GM12878 (cell line): Measurements from ENCODE around the gene FAM117B. TPM values are rescaled to one million over a fixed set of nuclear protein-coding genes. Genes with fewer than 3 reads are reported as not detected.

Source experiments
- BHLHE40 ChIP-seq, 2 experiments: fragments of 450-650 bp in 1 of 2; IDR thresholded peaks; 2 replicates each; pipeline ENCODE4 v1.6.1; 2011 to 2017; ENCODE audit warnings: low read depth in 2 of 2, borderline replicate concordance in 1 of 2, improper control_type of control experiment in 1 of 2, low read length in 1 of 2, mild to moderate bottlenecking in 1 of 2
- CREM ChIP-seq: IDR thresholded peaks from 2 replicates; pipeline ENCODE4 v1.6.1; 2014; ENCODE audit warnings: antibody characterized with exemption, low read depth
- EP300 ChIP-seq, 2 experiments: fragments of 150-350 bp in 1 of 2; IDR thresholded peaks; 2 replicates each; pipeline ENCODE4 v1.6.1; 2011 to 2012; ENCODE audit warnings: low read depth in 2 of 2, low read length in 2 of 2, borderline replicate concordance in 1 of 2, improper control_type of control experiment in 1 of 2, inconsistent platforms in 1 of 2; ENCODE audit not compliant: control insufficient read depth in 1 of 2
- IKZF1 ChIP-seq: fragments of 450-650 bp; conservative IDR thresholded peaks from 2 replicates; pipeline ENCODE4 v1.6.1; 2017; ENCODE audit warnings: antibody characterized with exemption, mild to moderate bottlenecking
- IKZF2 ChIP-seq, 2 experiments: fragments of 450-650 bp; IDR thresholded peaks; 2 replicates each; pipeline ENCODE4 v1.6.1; 2017; ENCODE audit warnings: mild to moderate bottlenecking in 2 of 2, moderate library complexity in 2 of 2
- NBN ChIP-seq: fragments of 450-650 bp; IDR thresholded peaks from 2 replicates; pipeline ENCODE4 v1.6.1; 2016
- NFXL1 ChIP-seq: fragments of 450-650 bp; IDR thresholded peaks from 2 replicates; pipeline ENCODE4 v1.6.1; 2017; ENCODE audit warnings: antibody characterized with exemption, mild to moderate bottlenecking, borderline replicate concordance
- NRF1 ChIP-seq: conservative IDR thresholded peaks from 2 replicates; pipeline ENCODE4 v1.6.1; 2011; ENCODE audit warnings: mild to moderate bottlenecking, low read depth, low read length, improper control_type of control experiment
- PAX5 ChIP-seq: IDR thresholded peaks from 2 replicates; pipeline ENCODE4 v1.6.1; 2011; ENCODE audit warnings: low read depth, low read length, borderline replicate concordance
- POLR2A ChIP-seq: IDR thresholded peaks from 2 replicates; pipeline ENCODE4 v1.6.1; 2011; ENCODE audit warnings: low read depth, mild to moderate bottlenecking, low read length
- RAD21 ChIP-seq: IDR thresholded peaks from 2 replicates; pipeline ENCODE4 v1.6.1; 2011; ENCODE audit warnings: mild to moderate bottlenecking, low read depth, low read length, moderate library complexity; ENCODE audit not compliant: insufficient read depth
- RCOR1 ChIP-seq: conservative IDR thresholded peaks from 2 replicates; pipeline ENCODE4 v1.6.1; 2012; ENCODE audit warnings: low read depth, low read length, improper control_type of control experiment
- SMAD1 ChIP-seq: fragments of 450-650 bp; IDR thresholded peaks from 2 replicates; pipeline ENCODE4 v1.6.1; 2018; ENCODE audit warnings: mild to moderate bottlenecking, low read depth; ENCODE audit not compliant: partially characterized antibody
- YY1 ChIP-seq: IDR thresholded peaks from 2 replicates; pipeline ENCODE4 v1.6.1; 2011; ENCODE audit warnings: low read depth, mild to moderate bottlenecking, low read length
- ZBED1 ChIP-seq: IDR thresholded peaks from 2 replicates; pipeline ENCODE4 v1.6.1; 2016; ENCODE audit warnings: borderline replicate concordance
- ZNF207 ChIP-seq: fragments of 450-650 bp; IDR thresholded peaks from 2 replicates; pipeline ENCODE4 v1.6.1; 2014; ENCODE audit warnings: antibody characterized with exemption, mild to moderate bottlenecking, borderline replicate concordance
- polyA plus RNA-seq, 11 experiments: library from polyadenylated mRNA; depleted of rRNA in 4 of 11; unstranded in 6 of 11; stranded (reverse) in 5 of 11; fragments of >200 nt; fragmentation: Nextera tagmentation in 4 of 11; fragmentation: Illumina TruSeq in 1 of 11; extraction: Ambion mirVana in 4 of 11; extraction: Trizol in 1 of 11; gene quantifications; 1 replicate in 1 of 11; 2 replicates in 10 of 11; pipeline versions ENCODE4 v1.2.1 to v1.2.3, GENCODE V29; 2011 to 2016; ENCODE audit warnings: inconsistent platforms in 2 of 11, missing spikeins in 2 of 11, low read depth in 1 of 11
- total RNA-seq, 4 experiments: library from RNA; depleted of rRNA in 3 of 4; stranded (reverse); fragments of >200 nt in 3 of 4; fragmentation: Illumina TruSeq in 1 of 4; extraction: Trizol in 1 of 4; gene quantifications; 2 replicates each; pipeline versions ENCODE4 v1.2.1 to v1.2.3, GENCODE V29; 2013 to 2021
- TF ChIP-seq, protein P1 (sequence below): fragments of 450-650 bp; IDR thresholded peaks from 2 replicates; pipeline ENCODE4 v1.6.1; 2018; ENCODE audit warnings: mild to moderate bottlenecking, low read depth, moderate library complexity; ENCODE audit not compliant: partially characterized antibody
- TF ChIP-seq, protein P2 (sequence below): fragments of 450-650 bp; IDR thresholded peaks from 2 replicates; pipeline ENCODE4 v1.6.1; 2017; ENCODE audit warnings: antibody characterized with exemption, mild to moderate bottlenecking, moderate library complexity
- TF ChIP-seq, protein P3 (sequence below): IDR thresholded peaks from 2 replicates; pipeline ENCODE4 v1.6.1; 2012; ENCODE audit warnings: low read depth, low read length, improper control_type of control experiment
- TF ChIP-seq, protein P4 (sequence below): fragments of 150-350 bp; IDR thresholded peaks from 2 replicates; pipeline ENCODE4 v1.6.1; 2014; ENCODE audit warnings: mild to moderate bottlenecking, low read depth, low read length

Gene FAM117B
- total and polyA plus RNA-seq, 10 of the 15 experiments (the other 5 are each of a cell fraction or from before 2014, with no cell fraction given): 1.6 to 7.6 (median 4.2) TPM

DNA sequence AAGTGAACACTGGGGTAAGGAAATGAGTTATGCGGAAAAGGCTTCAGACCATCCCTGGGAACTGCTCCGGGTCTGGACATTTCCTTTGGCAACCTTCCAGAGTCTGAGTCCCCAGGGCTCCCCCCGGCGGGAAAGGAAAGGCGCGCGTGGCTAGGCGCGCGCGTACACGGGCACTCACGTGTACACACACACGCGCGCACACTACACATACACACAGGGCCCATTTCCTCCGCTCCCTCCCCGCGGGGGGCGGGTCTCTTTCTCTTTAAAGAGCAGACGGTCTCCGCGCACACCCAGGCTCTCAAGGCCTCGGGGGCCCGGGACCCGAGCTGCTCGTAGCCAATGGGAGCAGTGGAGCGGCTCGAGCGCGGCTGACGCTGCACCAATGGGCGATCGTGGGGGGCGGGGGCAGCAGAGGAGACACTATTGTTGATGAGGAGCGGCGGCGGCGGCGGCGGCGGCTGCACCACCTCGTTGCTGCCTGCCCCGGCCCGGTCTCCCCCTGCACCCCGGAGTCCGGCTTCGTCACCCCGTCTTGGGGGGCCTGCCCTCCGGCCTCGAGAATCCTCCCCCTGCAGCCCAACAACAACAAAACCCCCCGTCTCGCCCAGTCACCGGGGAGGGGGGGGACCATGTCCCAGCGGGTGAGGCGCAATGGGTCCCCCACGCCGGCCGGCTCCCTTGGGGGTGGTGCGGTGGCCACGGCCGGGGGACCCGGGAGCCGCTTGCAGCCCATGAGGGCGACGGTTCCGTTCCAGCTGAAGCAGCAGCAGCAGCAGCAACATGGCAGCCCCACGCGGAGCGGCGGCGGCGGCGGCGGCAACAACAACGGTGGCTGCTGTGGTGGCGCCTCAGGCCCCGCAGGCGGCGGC is at the start of gene FAM117B (continued):
- TF ChIP-seq ZNF207 (peak; percentile 37; the same call in 1 of the 2 replicates), NFXL1 (no peak), IKZF2 (IDR thresholded peaks at IDR 0.05) (peak; percentile 41 to 92; a peak in 3 of 4 replicates), NBN (peak; percentile 74; the same call in 1 of the 2 replicates), POLR2A (peak; percentile 86), ZBED1 (no peak), SMAD1 (peak; percentile 71), NRF1 (peak; percentile 11; the same call in 1 of the 2 replicates), EP300 (IDR thresholded peaks at IDR 0.05; ENCODE audit: borderline replicate concordance in 1 of 2, control insufficient read depth in 1 of 2, low read depth in 2 of 2, low read length in 2 of 2) (peak; percentile 8 to 29; a peak in 2 of 4 replicates), PAX5 (no peak), YY1 (peak; percentile 59), CREM (peak; percentile 50), IKZF1 (peak; percentile 69), RCOR1 (0 out of 2 replicates have a peak, but pooled peaks have one; percentile 51), RAD21 (0 out of 2 replicates have a peak, but pooled peaks have one; percentile 1), BHLHE40 (IDR thresholded peaks at IDR 0.05; ENCODE audit: borderline replicate concordance in 1 of 2, low read depth in 2 of 2, low read length in 1 of 2) (peak; percentile 98 to 99)
- TF ChIP-seq, protein P1, sequence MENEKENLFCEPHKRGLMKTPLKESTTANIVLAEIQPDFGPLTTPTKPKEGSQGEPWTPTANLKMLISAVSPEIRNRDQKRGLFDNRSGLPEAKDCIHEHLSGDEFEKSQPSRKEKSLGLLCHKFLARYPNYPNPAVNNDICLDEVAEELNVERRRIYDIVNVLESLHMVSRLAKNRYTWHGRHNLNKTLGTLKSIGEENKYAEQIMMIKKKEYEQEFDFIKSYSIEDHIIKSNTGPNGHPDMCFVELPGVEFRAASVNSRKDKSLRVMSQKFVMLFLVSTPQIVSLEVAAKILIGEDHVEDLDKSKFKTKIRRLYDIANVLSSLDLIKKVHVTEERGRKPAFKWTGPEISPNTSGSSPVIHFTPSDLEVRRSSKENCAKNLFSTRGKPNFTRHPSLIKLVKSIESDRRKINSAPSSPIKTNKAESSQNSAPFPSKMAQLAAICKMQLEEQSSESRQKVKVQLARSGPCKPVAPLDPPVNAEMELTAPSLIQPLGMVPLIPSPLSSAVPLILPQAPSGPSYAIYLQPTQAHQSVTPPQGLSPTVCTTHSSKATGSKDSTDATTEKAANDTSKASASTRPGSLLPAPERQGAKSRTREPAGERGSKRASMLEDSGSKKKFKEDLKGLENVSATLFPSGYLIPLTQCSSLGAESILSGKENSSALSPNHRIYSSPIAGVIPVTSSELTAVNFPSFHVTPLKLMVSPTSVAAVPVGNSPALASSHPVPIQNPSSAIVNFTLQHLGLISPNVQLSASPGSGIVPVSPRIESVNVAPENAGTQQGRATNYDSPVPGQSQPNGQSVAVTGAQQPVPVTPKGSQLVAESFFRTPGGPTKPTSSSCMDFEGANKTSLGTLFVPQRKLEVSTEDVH: peak; percentile 38
- TF ChIP-seq, protein P2, sequence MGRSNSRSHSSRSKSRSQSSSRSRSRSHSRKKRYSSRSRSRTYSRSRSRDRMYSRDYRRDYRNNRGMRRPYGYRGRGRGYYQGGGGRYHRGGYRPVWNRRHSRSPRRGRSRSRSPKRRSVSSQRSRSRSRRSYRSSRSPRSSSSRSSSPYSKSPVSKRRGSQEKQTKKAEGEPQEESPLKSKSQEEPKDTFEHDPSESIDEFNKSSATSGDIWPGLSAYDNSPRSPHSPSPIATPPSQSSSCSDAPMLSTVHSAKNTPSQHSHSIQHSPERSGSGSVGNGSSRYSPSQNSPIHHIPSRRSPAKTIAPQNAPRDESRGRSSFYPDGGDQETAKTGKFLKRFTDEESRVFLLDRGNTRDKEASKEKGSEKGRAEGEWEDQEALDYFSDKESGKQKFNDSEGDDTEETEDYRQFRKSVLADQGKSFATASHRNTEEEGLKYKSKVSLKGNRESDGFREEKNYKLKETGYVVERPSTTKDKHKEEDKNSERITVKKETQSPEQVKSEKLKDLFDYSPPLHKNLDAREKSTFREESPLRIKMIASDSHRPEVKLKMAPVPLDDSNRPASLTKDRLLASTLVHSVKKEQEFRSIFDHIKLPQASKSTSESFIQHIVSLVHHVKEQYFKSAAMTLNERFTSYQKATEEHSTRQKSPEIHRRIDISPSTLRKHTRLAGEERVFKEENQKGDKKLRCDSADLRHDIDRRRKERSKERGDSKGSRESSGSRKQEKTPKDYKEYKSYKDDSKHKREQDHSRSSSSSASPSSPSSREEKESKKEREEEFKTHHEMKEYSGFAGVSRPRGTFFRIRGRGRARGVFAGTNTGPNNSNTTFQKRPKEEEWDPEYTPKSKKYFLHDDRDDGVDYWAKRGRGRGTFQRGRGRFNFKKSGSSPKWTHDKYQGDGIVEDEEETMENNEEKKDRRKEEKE: no peak
- TF ChIP-seq, protein P3, sequence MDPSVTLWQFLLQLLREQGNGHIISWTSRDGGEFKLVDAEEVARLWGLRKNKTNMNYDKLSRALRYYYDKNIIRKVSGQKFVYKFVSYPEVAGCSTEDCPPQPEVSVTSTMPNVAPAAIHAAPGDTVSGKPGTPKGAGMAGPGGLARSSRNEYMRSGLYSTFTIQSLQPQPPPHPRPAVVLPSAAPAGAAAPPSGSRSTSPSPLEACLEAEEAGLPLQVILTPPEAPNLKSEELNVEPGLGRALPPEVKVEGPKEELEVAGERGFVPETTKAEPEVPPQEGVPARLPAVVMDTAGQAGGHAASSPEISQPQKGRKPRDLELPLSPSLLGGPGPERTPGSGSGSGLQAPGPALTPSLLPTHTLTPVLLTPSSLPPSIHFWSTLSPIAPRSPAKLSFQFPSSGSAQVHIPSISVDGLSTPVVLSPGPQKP: no peak
- TF ChIP-seq, protein P4, sequence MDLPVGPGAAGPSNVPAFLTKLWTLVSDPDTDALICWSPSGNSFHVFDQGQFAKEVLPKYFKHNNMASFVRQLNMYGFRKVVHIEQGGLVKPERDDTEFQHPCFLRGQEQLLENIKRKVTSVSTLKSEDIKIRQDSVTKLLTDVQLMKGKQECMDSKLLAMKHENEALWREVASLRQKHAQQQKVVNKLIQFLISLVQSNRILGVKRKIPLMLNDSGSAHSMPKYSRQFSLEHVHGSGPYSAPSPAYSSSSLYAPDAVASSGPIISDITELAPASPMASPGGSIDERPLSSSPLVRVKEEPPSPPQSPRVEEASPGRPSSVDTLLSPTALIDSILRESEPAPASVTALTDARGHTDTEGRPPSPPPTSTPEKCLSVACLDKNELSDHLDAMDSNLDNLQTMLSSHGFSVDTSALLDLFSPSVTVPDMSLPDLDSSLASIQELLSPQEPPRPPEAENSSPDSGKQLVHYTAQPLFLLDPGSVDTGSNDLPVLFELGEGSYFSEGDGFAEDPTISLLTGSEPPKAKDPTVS: 0 out of 2 replicates have a peak, but pooled peaks have one; percentile 40
